NCI-H146 treated with DMSO at 0.1 percent for 48 hours (cell line): ENCODE measurements around the gene C6.
"Not testable (repeated sequence)": the region's sequence is repeated elsewhere in the genome, so short reads cannot be mapped to it uniquely, and the experiment has no call there.

Source experiments
- DNase-seq: peaks from one replicate; lab custom pipeline; 2025; ENCODE audit not compliant: unreplicated experiment; lab: John Stamatoyannopoulos, UW

Gene C6

GRCh38 chr5:41200506-41200905 is 12.8 kb downstream of the C6 start:
- DNase-seq = no peak

- no peak for DNase-seq
These were observed 13.7 kb downstream of the C6 start for GRCh38 chr5:41199660-41200059.

GRCh38 chr5:41196197-41196596 is 17.1 kb downstream of the C6 start:
- no peak for DNase-seq

GRCh38 chr5:41195228-41195627 is 18.1 kb downstream of the C6 start:
- DNase-seq = no peak

DNA sequence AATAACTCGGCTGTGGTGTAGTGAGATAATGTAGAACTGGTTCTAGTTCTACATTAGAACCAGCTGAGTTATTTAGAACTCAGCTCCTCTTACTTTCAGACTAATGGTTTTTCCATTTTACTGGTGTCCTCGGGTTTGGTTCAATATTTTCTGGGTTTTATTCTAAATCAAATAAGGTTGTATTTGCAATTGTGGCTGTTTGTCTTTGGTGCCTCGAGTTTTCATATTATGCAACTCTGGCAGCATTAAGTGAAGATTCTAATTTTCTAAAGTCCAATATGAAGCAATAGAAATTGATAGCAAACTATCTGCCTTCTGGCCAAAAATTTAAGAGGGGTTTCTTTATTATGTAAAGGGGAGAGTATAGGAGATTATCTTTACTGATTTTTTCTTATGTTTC is 19.0 kb downstream of the C6 start:
- DNase-seq = no peak

DNA sequence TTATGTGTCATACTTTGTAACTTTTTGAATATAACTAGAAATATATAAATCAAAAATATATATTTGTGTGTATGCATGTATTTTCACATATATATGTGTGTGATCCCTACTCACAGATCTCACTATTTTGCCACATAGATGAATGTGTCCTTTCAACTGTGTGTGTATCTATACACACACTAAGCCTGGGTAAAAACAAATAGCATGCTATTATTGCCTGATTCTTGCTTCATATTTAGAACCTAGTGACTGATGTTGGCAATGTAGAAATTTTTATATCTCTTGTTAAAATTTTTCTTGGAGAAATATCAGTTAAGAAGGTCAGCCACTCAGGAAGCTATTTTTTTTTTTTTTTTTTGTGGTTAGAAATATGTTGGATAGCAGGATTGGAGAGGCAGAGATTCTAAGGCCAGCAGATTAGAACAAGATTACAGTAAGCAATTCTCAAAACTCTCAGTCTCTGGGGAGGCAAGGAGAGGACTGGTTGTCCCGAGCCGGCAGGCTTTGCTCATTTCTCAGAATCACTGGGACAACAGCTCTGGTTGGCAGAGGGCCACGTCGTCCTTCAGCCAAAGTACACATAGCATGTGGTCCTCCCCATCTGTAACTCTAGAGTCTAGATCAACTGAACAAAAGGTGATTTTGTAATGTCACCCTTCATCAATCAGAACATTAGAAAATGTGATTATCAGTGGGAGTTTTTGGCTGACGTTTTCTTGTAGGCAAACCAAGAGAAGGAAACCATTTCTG is 19.7 kb downstream of the C6 start:
- DNase-seq = no peak

DNA sequence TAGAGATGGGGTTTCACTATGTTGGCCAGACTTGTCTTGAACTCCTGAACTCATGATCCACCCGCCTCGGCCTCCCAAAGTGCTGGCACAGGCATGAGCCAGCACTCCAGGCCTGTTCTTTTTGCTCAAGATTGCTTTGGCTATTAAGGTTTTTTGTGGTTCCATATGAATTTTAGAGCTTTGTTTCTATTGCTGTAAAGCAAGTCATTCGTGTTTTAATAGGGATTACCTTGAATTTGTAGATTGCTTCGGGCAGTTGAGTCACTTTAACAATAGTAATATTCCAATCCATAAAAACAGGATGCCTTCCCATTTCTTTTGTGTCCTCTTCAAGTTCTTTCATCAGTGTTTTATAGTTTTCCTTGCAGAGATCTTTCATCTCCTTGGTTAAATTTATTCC is 22.1 kb downstream of the C6 start:
- DNase-seq = no peak

- no peak for DNase-seq
These were observed 27.2 kb downstream of the C6 start for GRCh38 chr5:41186143-41186542.

GRCh38 chr5:41183331-41183730 is 30.0 kb downstream of the C6 start:
- not testable (repeated sequence) for DNase-seq

DNA sequence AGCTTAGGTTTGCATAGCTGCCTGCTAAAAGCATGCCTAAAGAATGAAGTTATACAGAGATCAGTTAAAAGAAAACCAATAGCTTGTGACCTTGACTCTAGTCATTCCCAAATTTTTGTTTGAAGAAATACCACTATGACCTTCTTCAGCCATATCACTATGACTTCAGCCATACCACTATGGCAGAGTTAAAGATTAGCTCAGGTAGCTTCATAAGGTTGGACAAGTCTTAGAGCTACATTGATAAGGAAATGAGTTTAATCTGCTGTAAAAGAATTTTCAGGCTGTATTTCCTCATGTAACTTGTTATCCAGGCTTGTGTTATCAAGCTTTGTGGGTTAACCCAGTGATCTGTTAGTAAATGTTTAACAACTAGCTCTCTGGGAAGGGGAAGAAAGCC is 30.7 kb downstream of the C6 start:
- DNase-seq = no peak

GRCh38 chr5:41181691-41182564 is 31.4 kb downstream of the C6 start:
- no peak for DNase-seq

DNA sequence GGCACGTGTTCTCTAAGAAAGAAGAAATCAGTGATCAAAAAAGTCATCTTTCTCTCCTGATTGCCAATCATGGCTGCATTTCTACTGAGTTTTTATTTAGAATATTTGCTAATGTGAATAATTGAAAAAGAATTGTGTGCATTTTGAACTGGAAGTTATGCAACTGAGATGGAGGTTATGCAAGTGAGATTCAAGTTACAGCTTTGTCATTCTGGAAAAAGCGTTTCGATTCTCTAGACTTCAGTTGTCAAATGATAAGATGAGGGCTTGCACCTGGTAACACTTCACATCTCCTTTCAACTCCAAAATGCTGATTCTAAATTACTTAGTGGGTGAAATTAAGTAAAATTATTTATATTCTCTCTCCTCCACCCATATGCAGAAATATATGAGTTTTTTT is 36.4 kb downstream of the C6 start:
- no peak for DNase-seq

- no peak for DNase-seq
These were observed 41.3 kb downstream of the C6 start for GRCh38 chr5:41172012-41172411.

- no peak for DNase-seq
These were observed 52.1 kb downstream of the C6 start for GRCh38 chr5:41161271-41161670.

GRCh38 chr5:41157272-41157894 is 55.9 kb downstream of the C6 start:
- DNase-seq = no peak

- no peak for DNase-seq
These were observed 56.6 kb downstream of the C6 start for GRCh38 chr5:41156739-41157138.

DNA sequence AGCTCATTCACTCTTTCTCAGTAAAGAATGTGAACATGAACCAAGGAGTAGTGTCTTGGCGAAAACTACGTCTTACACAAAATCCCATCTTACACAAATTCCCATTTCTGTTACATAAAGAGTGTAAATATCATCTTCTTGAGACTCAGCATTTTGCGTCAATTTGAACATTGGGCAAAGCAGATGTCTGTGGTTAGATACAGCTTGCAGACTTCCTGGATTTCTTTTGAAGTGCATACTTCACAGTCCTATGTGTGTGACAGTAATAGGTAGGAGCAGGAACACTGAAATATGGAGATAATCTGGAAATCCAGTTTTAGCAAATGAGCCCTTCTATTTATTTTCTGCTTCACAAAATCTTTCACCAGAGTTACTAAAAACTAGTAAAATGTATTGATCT is 58.8 kb downstream of the C6 start:
- no peak for DNase-seq

GRCh38 chr5:41151564-41151963 is 61.8 kb downstream of the C6 start:
- no peak for DNase-seq

- DNase-seq = no peak
These were observed 64.9 kb downstream of the C6 start for GRCh38 chr5:41148448-41148847.

DNA sequence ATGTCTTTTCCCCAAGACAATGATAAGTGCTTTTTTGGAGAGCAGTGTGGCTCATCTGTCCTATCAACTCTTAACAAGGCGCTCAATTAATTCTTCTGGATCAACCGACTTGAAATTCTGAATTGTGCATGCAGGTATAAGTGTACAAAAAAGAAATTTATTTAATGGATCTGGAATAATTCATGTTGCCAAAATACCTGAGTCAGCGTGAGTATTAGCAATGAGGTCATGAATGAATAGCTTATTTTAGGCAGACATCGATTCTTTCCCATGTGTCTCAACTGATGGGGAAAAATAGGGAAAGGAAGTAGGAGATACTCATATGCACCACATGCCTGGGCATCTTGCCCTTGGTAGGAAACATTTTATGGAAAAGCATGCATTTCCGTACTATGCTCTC is 68.0 kb downstream of the C6 start:
- no peak for DNase-seq

- no peak for DNase-seq
These were observed 70.0 kb downstream of the C6 start for GRCh38 chr5:41143131-41143901.
